Tibial nerve (tissue), 4 donors: ENCODE results near the gene CALB2.

Source experiments
- EP300 ChIP-seq, 2 donors: sonication (generic); formaldehyde crosslinking; IDR thresholded peaks; one replicate each; pipeline ENCODE4 v1.6.1; 2017; ENCODE audit warnings: antibody characterized with exemption in 2 of 2, mild to moderate bottlenecking in 1 of 2
- TF ChIP-seq, protein P1 (sequence below), 5 experiments: fragments of 200-600 bp in 3 of 5; fragments of 450-650 bp in 2 of 5; sonication (generic) in 3 of 5; IDR thresholded peaks; one replicate each; pipeline ENCODE4 v1.5.1; 2016 to 2019; ENCODE audit warnings: antibody characterized with exemption in 5 of 5, mild to moderate bottlenecking in 3 of 5, moderate library complexity in 2 of 5

- TF ChIP-seq, protein P1, sequence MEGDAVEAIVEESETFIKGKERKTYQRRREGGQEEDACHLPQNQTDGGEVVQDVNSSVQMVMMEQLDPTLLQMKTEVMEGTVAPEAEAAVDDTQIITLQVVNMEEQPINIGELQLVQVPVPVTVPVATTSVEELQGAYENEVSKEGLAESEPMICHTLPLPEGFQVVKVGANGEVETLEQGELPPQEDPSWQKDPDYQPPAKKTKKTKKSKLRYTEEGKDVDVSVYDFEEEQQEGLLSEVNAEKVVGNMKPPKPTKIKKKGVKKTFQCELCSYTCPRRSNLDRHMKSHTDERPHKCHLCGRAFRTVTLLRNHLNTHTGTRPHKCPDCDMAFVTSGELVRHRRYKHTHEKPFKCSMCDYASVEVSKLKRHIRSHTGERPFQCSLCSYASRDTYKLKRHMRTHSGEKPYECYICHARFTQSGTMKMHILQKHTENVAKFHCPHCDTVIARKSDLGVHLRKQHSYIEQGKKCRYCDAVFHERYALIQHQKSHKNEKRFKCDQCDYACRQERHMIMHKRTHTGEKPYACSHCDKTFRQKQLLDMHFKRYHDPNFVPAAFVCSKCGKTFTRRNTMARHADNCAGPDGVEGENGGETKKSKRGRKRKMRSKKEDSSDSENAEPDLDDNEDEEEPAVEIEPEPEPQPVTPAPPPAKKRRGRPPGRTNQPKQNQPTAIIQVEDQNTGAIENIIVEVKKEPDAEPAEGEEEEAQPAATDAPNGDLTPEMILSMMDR (IDR thresholded peaks at IDR 0.05): no peak
- no peak for TF ChIP-seq EP300 (IDR thresholded peaks at IDR 0.05)
These were observed 5.5 kb upstream of the CALB2 start for GRCh38 chr16:71352963-71353460.
